ENCODE data around the gene CDC42SE2. TPM values are rescaled to one million over a fixed set of nuclear protein-coding genes. Genes with fewer than 3 reads are reported as not detected.

Gene CDC42SE2
- total RNA-seq, 1 donor from 2014 or later, result 41.2 TPM

- no peak overlapping the region for H3K4me3 ChIP-seq (ENCODE audit: low read depth, low read length)
- DNase-seq (ENCODE audit: low read depth), result no peak
- no peaks in the 10 kb centered on the region for H3K36me3 ChIP-seq (ENCODE audit: control insufficient read depth, insufficient read depth, low read length)
- H3K27me3 ChIP-seq (ENCODE audit: control insufficient read depth, insufficient read depth, low read length), result no peaks in the 10 kb centered on the region
- no peak for TF ChIP-seq CTCF (IDR thresholded peaks at IDR 0.05; ENCODE audit: insufficient read depth, low read length, poor library complexity, severe bottlenecking)
These were observed 54.6 kb downstream of the CDC42SE2 start for GRCh38 chr5:131318455-131318854.

- Histone ChIP-seq H3K36me3 (ENCODE audit: control insufficient read depth, insufficient read depth, low read length) (no peaks in the 10 kb centered on the region), H3K27me3 (ENCODE audit: control insufficient read depth, insufficient read depth, low read length) (no peaks in the 10 kb centered on the region), H3K4me3 (ENCODE audit: low read depth, low read length) (no peak overlapping the region)
- DNase-seq (ENCODE audit: low read depth), result no peak
- no peak for TF ChIP-seq CTCF (IDR thresholded peaks at IDR 0.05; ENCODE audit: insufficient read depth, low read length, poor library complexity, severe bottlenecking)
These were observed 57.2 kb downstream of the CDC42SE2 start for GRCh38 chr5:131321066-131321465.

- Histone ChIP-seq H3K27me3 (ENCODE audit: control insufficient read depth, insufficient read depth, low read length) (no peaks in the 10 kb centered on the region), H3K4me3 (ENCODE audit: low read depth, low read length) (no peak overlapping the region), H3K36me3 (ENCODE audit: control insufficient read depth, insufficient read depth, low read length) (no peaks in the 10 kb centered on the region)
- no peak for TF ChIP-seq CTCF (IDR thresholded peaks at IDR 0.05; ENCODE audit: insufficient read depth, low read length, poor library complexity, severe bottlenecking)
- no peak for DNase-seq (ENCODE audit: low read depth)
These were observed 59.1 kb downstream of the CDC42SE2 start for GRCh38 chr5:131322926-131323325.

- DNase-seq (ENCODE audit: low read depth), result no peak
- H3K4me3 ChIP-seq (ENCODE audit: low read depth, low read length), result no peak overlapping the region
- H3K27me3 ChIP-seq (ENCODE audit: control insufficient read depth, insufficient read depth, low read length), result no peaks in the 10 kb centered on the region
- no peak for TF ChIP-seq CTCF (IDR thresholded peaks at IDR 0.05; ENCODE audit: insufficient read depth, low read length, poor library complexity, severe bottlenecking)
- no peaks in the 10 kb centered on the region for H3K36me3 ChIP-seq (ENCODE audit: control insufficient read depth, insufficient read depth, low read length)
These were observed 59.5 kb downstream of the CDC42SE2 start for GRCh38 chr5:131323378-131323777.

GRCh38 chr5:131324303-131324702, 60.5 kb downstream of the CDC42SE2 start:
- no peak for DNase-seq (ENCODE audit: low read depth)
- H3K27me3 ChIP-seq (ENCODE audit: control insufficient read depth, insufficient read depth, low read length), result no peaks in the 10 kb centered on the region
- no peaks in the 10 kb centered on the region for H3K36me3 ChIP-seq (ENCODE audit: control insufficient read depth, insufficient read depth, low read length)
- TF ChIP-seq CTCF (IDR thresholded peaks at IDR 0.05; ENCODE audit: insufficient read depth, low read length, poor library complexity, severe bottlenecking), result no peak
- no peak overlapping the region for H3K4me3 ChIP-seq (ENCODE audit: low read depth, low read length)

GRCh38 chr5:131328536-131329285, 64.9 kb downstream of the CDC42SE2 start:
- Histone ChIP-seq H3K4me3 (ENCODE audit: low read depth, low read length) (no peak overlapping the region), H3K27me3 (ENCODE audit: control insufficient read depth, insufficient read depth, low read length) (no peaks in the 10 kb centered on the region), H3K36me3 (ENCODE audit: control insufficient read depth, insufficient read depth, low read length) (no peaks in the 10 kb centered on the region)
- DNase-seq (ENCODE audit: low read depth), result peak; percentile 19
- no peak for TF ChIP-seq CTCF (IDR thresholded peaks at IDR 0.05; ENCODE audit: insufficient read depth, low read length, poor library complexity, severe bottlenecking)

Measured in kidney epithelial cell (primary cell).